ENCODE data around the gene OR8B8.
"Not testable (repeated sequence)": the region's sequence is repeated elsewhere in the genome, so short reads cannot be mapped to it uniquely, and the experiment has no call there.

OR8B8 gene

DNA sequence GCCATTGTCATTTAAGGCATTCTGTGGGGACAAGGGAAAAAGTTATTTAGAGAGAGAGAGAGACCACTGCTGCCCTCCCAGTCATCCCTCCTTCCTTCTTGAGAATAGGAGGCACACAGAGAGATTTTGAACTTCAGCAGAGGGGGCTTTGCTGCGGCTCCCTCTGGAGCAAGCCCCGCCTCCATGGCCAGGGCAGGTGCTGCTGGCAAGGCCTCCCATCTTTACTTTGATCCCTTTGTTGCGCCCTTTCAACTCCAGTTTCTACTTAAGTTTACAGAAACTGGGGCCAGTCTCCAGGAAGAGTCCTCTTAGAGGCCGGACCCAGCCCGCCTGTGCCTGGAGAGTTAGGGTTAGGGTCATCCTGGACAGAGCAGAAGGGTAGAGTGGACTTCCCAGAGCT, 4.4 kb downstream of the OR8B8 start:
- no peak for DNase-seq

DNA sequence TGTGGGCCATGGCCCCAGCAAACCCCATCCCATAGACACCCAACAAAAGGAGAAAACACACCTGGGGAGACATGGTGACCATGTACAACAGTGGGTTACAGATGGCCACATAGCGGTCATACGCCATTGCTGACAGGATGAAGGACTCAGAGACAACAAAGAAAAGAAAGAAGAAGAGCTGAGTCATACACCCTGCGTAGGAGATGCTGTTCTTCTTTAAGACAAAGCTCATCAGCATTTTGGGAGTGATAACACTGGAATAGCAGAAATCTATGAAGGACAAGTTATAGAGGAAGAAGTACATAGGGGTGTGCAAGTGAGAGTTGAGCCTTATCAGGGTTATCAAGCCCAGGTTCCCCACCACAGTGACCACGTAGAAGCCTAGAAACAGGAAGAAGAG, 4.9 kb downstream of the OR8B8 start:
- no peak for DNase-seq

DNA sequence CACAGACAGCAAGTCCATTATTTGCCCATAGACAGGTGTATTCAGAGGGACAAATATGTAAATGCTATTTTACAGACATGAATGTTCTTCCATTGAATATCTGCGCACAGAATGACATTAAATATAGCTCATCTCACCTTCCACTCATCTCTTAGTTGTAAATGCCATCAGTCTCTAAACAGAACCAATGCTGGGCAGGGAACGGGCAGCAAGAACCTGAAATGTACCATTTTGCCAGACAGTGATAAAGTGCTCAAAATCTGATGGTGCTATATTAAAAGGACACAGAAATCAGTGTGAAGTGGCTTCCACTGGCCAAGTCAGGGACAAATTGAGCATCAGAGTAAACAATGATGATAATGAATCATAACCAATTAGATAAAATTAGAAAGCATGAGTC, 10.8 kb downstream of the OR8B8 start:
- DNase-seq: no peak

DNA sequence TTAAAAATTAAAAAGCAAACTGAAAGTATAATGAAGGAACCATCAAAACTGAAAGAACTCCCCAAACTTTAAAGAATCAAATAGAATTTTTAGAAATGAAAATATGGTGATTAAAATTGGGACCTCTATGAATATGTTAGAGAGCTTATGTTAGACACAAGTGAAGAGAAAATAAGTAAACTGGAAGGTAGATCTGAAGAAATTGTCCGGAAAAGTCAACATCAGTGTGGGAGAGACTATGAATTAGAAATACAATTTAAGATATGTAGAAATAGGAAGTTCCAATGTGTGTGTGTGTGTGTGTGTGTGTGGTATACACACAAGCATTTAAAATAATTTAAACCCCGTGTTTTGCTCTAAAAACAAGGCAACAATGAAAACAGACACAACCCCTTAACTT, 15.9 kb downstream of the OR8B8 start:
- DNase-seq: no peak

DNA sequence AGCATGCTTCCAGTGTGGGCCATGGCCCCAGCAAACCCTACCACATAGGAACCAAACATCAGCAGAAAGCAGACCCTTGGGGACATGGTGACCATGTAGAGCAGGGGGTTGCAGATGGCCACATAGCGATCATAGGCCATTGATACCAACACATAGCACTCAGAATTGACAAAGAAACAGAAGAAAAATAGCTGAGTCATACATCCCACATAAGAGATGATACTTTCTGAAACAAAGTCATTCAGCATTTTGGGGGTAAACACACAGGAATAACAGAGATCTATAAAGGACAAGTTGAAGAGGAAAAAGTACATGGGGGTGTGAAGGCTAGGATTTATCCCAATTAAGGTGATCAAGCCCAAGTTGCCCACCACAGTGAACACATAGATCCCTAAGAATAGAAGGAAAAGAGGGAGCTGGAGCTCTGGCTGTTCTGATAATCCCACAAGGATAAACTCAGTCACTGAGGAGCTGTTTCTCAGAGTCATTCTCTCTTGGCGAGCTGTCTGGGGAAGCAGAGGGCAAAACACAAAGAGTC, 21.0 kb downstream of the OR8B8 start, which contains the start of gene OR8B4:
Gene OR8B4 (minus strand): TSS at position 488 of the 538 bp plus-strand sequence. CDS start 0 bp downstream, at position 488.
- no peak for DNase-seq

DNA sequence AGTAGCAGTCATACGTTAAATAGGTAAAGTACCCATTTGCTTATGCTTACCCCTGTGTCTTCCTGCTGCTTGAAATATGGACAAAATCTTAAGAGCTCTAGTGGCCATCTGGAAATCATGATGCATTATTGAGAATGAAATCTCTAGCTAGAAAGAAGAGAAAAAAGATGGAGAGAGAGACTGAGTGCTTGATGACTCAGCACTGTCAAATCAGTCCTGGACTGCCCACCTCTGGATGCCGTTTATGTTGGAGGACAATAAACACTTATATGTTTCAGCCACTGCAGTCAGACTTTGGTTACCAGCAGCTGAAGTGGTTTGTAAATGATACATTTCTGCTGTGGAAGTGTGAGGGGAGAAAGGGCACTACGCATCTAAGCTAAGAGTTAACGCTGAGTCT, 24.5 kb downstream of the OR8B8 start:
- DNase-seq: no peak

DNA sequence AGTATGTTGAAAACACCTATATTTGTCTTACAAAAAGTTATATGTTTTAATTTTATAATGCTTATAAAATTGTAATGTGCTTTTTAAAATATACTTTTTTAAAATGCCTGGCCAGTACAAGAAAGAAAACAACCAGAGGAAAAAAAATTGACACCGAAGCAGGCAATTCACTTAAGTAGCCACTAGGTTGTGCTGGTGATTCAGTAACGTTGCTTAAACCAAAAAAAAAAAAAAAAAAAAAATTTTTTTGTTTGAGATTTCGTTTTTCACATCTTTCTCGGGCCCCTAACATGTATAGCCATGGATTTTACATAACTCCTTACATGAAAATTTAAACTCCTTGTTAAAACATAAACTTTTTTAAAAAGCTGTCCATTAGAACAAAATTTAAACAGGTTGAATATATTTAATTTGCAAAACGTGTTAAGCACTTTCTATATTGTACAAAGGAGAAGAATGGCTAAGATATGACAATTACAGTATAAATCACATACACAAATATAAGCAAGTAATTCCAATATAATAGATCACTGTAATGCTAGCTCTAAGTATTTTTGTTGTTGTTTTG, 30.1 kb downstream of the OR8B8 start:
- no peak for DNase-seq

DNA sequence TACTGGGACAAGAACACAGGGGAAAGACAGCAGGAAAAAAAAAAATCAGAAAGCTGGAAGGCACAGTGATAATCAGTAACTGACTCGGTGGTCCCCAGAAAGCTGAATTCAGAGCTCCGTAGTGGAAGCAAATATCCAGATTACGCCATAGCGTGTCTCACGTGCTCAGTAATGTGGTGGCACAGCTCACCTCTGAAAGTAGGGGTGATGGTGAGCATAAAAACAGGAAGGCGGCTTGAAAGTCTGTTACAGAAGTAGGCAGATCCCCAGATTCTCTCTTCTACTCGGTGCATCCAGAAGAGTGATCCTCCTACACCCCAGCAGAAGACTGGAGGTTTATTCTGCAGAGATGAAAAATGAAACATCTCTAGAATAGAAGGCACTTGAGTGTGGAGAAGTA, 35.6 kb downstream of the OR8B8 start:
- no peak for DNase-seq

DNA sequence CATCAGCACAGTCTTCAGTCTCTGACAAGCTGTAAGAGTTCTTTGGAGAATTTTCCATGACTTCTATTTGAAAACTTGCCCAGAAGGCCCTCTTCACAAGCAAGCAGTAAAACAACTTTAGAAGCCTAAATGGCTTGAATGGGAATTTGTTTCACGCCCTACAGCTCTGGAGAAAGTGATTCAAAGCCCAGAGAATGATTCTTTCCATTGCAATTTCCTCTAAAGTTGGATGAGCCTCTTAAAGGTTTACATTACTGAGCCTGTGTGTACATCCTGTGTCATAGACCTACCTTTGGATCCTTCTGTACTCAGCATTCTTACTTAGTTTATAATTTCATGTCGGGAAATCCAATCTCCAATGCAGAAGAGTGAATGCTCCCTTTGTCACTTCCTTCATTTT, 39.9 kb downstream of the OR8B8 start:
- no peak for DNase-seq

DNA sequence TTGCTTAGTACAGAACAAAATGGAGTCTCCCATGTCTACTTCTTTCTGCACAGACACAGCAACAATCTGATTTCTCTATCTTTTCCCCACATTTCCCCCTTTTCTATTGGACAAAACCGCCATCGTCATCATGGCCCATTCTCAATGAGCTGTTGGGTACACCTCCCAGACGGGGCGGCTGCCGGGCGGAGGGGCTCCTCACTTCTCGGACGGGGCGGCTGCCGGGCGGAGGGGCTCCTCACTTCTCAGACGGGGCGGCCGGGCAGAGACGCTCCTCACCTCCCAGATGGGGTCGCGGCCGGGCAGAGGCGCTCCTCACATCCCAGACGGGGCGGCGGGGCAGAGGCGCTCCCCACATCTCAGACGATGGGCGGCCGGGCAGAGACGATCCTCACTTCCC, 42.3 kb downstream of the OR8B8 start:
- DNase-seq: not testable (repeated sequence)

DNA sequence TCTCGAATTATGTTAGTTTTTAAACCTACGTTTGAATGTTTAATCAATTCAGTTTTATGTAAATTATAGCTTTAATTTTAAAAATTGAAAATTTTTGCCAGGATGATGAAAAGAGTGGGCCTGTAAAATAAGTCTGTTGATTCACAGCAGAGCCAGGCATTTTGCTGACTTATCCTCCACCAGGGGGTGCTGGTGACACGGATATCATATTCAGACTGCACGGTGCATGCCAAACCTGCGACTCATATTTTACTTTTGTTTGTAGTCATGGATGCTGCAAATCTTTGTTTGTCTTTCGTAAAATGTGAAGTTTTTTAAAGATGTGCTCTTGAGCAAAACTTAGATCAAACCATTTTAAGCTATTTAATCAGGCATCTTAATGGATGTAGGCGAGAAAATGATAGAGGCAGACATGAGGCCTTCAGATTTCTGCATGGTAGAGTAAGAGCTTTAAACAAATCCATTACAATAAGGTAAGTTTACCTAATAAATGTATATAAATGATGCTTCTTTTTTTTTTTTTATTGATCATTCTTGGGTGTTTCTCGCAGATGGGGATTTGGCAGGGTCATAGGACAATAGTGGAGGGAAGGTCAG, 43.1 kb downstream of the OR8B8 start:
- no peak for DNase-seq

DNA sequence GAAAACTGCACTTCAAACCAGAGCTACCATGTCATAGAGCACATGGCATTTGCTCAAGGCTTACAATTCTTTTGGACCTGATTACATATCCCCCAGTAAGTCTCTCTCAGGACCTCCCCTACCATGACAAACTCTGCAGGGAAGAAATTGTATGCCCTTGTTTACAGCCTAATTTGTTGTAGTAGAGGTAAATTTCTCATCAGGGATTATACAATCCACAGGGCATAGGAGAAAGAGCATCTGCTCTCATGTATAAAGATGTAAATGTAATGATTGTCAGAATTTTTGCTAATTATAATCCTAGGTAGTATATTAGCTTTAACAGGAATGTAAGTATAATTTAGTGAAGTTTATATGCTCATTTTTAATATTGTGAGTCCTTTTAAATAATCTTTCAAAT, 46.6 kb downstream of the OR8B8 start, which contains the start of gene OR8B3:
Gene OR8B3 (minus strand): TSS at position 101 of the 400 bp plus-strand sequence. CDS start 1,673 bp downstream, outside the sequence.
- no peak for DNase-seq

DNA sequence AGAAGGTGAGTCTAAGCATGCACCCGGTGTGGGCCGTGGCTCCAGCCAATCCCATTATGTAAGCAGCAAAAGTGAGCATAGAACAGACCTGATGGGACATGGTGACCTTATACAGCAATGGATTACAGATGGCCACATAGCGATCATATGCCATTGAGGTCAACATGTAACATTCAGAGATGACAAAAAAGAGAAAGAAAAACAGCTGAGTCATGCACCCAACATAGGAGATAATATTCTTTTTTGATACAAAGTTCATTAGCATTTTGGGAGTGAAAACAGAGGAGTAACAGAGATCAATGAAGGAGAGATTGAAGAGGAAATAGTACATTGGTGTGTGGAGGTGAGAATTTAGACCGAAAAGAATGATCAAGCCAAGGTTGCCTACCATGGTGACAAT, 48.6 kb downstream of the OR8B8 start:
- not testable (repeated sequence) for DNase-seq

DNA sequence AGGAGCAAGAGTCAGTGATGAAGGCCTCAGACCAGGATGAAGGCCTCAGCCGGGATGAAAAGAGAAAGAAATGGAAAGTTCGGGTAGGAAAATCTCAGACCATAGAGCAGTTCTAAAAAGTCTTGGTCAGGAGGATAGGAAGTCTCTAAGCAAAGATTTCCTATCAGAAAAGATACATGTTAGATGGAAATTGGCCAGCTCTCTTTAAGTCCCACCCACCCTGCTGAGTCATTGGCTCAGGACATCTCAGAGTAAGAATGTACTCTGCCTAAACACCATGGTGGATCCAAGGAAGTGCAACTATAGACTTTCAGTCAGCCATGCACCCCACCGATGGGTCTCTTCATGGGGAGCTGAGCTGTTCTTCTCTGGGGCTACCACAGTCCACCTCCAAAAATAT, 51.1 kb downstream of the OR8B8 start:
- DNase-seq: no peak
